Pancreas (tissue), 10 donors: ENCODE results near the gene SF3B4. TPM values are rescaled to one million over a fixed set of nuclear protein-coding genes. Genes with fewer than 3 reads are reported as not detected.
A peak's percentile ranks its signal among the peaks of the same experiment; 100 is the strongest.

Experiments used
- ATAC-seq, 4 donors: fragments of 200-7000 bp; cut with Tn5 transposase; one replicate each; pipeline versions ENCODE4 v1.8.0 to v1.9.1; 2020; ENCODE audit warnings: mild to moderate bottlenecking in 4 of 4, moderate library complexity in 4 of 4
- DNase-seq, 6 donors: peaks; one replicate each; pipeline ENCODE4 v3.0.0-alpha.2; 2020
- FAIRE-seq: peaks from 2 replicates; lab custom pipeline; 2012; peaks lifted over from hg19 to GRCh38; lab: Jason Lieb, UNC
- H3K27ac ChIP-seq, 4 donors: fragments of 200-600 bp; sonication (generic); 1 replicate in 3 of 4; 2 replicates in 1 of 4; pipeline versions ENCODE4 v1.5.0 to v1.8.0; 2020
- H3K27me3 ChIP-seq, 4 donors: fragments of 200-600 bp; one replicate each; pipeline ENCODE4 v1.8.0; 2021
- H3K36me3 ChIP-seq, 3 donors: fragments of 200-600 bp; sonication (generic) in 1 of 3; one replicate each; pipeline versions ENCODE4 v1.5.0 to v1.8.0; 2020 to 2021
- H3K4me1 ChIP-seq, 3 donors: fragments of 200-600 bp; one replicate each; pipeline ENCODE4 v1.8.0; 2021
- H3K4me3 ChIP-seq, 4 donors: fragments of 200-600 bp; sonication (generic) in 2 of 4; one replicate each; pipeline versions ENCODE4 v1.5.0 to v1.8.0; 2020 to 2021
- H3K9me3 ChIP-seq, 4 donors: fragments of 200-600 bp; one replicate each; pipeline ENCODE4 v1.8.0; 2021
- WGBS, 2 donors: extraction: QIAGEN DNeasy Blood & Tissue Kit; methylation state at CpG; one replicate each; pipeline ENCODE4 v1.1.7; 2013; 5-methylcytosine and 5-hydroxymethylcytosine counted together
- intact Hi-C, 3 donors: fragments of 100-400 bp; cut with DNase I; formaldehyde crosslinking; loops; one replicate each; pipeline versions ENCODE4 v1.11.1 to v1.14.2; 2022
- polyA plus RNA-seq, 2 donors: library from polyadenylated mRNA; stranded (reverse); fragments of 200-250 nt; gene quantifications; one replicate each; pipeline ENCODE4 v1.2.3, GENCODE V29; 2013
- total RNA-seq, 6 donors: library from RNA; stranded (reverse); fragmentation: NEBNext Ultra II Directional in 4 of 6; extraction: Animal tissue kit (Norgen Biotek cat#: 25700) in 4 of 6; gene quantifications; one replicate each; pipeline versions ENCODE4 v1.2.1 to v1.2.4, GENCODE V29; 2021 to 2023
- TF ChIP-seq, protein P1 (sequence below), 4 donors: fragments of 200-600 bp; sonication (generic) in 3 of 4; IDR thresholded peaks; one replicate each; pipeline versions ENCODE4 v1.5.0 to v1.8.0; 2021; ENCODE audit warnings: antibody characterized with exemption in 4 of 4
- donor health status: healthy with polysubstance abuse.
- donor health status: DM: no; HTN: no; CAD: no; lungs with moderate emphysema.
- donor health status: DM: no; HTN: no; CAD: no.
- donor health status: control.
- donor health status: control.
- donor health status: Bipolar disorder and iron deficiency.
- donor health status: DM: yes; HTN: yes; CAD: no.
- donor health status: DM: no; HTN: no; CAD: no.
- donor health status: DM: no; HTN: no; CAD: no.
- donor health status: DM: yes; HTN: yes; CAD: no.

SF3B4 gene
- total and polyA plus RNA-seq, 8 donors = 10.5 to 24.3 (median 19.3) TPM

DNA sequence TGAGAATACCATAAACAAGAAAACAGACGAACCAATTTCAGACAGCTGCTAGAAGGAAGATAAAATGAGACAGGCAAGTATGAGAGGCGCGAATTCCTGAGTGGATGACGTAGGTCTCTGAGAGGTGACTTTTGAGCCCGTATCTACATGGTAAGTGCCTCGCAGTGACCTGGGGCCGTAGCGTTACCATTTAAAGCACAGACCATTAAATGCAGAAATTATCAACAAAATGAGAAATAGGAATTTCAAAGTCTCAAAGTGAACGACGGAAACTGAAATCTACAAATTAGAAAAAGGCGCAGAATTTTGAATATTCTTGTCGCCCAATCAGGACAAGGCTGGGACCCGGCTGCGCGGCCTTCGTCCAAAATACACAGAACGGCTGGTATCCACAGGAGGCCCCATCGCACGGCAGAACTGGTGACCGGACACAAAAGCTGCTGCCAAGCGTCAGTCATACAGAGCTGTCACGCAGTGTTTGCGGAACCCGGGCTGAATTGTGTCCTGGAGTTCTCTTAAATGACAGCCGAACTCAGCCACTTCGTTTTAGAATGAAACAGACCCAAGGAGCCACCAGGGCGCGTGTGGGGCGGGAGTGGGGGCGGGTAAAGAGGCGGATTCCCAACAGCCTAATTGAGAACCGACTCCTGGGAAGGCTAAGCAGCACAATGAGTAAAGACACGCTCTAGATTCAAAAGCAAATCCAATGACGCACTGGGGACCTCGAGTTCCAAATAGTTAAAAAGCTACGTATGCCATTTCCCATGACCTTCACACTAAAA, 42.1 kb downstream of the SF3B4 start:
- no peaks in the 10 kb centered on the region for H3K27me3 ChIP-seq
- H3K4me3 ChIP-seq = peak overlapping the region; percentile 29 to 64 (median 46)
- FAIRE-seq (no peak), ATAC-seq (peak; percentile 60 to 72 (median 67)), DNase-seq (peak; percentile 87 to 96 (median 91))
- intact Hi-C loops = no loop called here
- H3K36me3 ChIP-seq = no peaks in the 10 kb centered on the region
- peak overlapping the region; percentile 99 to 100 (median 99) for H3K27ac ChIP-seq
- TF ChIP-seq, protein P1, sequence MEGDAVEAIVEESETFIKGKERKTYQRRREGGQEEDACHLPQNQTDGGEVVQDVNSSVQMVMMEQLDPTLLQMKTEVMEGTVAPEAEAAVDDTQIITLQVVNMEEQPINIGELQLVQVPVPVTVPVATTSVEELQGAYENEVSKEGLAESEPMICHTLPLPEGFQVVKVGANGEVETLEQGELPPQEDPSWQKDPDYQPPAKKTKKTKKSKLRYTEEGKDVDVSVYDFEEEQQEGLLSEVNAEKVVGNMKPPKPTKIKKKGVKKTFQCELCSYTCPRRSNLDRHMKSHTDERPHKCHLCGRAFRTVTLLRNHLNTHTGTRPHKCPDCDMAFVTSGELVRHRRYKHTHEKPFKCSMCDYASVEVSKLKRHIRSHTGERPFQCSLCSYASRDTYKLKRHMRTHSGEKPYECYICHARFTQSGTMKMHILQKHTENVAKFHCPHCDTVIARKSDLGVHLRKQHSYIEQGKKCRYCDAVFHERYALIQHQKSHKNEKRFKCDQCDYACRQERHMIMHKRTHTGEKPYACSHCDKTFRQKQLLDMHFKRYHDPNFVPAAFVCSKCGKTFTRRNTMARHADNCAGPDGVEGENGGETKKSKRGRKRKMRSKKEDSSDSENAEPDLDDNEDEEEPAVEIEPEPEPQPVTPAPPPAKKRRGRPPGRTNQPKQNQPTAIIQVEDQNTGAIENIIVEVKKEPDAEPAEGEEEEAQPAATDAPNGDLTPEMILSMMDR (IDR thresholded peaks at IDR 0.05) = no peak
- H3K4me1 ChIP-seq = peaks cover 0 to 12% (median 10%) of the 10 kb centered on the region in 3 donors
- H3K9me3 ChIP-seq = no peaks in the 10 kb centered on the region
- 0 to 1% methylated on average over 36 of the region's 36 CpGs for WGBS, 2 donors

- H3K27ac ChIP-seq = peak overlapping the region in 2 of 4 donors; percentile 99 to 100
- 9 to 12% methylated on average over 9 of the region's 9 CpGs for WGBS, 2 donors
- H3K36me3 ChIP-seq = no peaks in the 10 kb centered on the region
- H3K4me3 ChIP-seq = peak overlapping the region; percentile 29 to 64 (median 46)
- no peaks in the 10 kb centered on the region for H3K9me3 ChIP-seq
- intact Hi-C loops = no loop called here
- H3K27me3 ChIP-seq = no peaks in the 10 kb centered on the region
- no peak for FAIRE-seq
- TF ChIP-seq, protein P1 (IDR thresholded peaks at IDR 0.05) = no peak
- peaks cover 0 to 12% (median 10%) of the 10 kb centered on the region in 3 donors for H3K4me1 ChIP-seq
- ATAC-seq = no peak
- DNase-seq = no peak
These were observed 42.9 kb downstream of the SF3B4 start for GRCh38 chr1:149884433-149885338.

GRCh38 chr1:149883598-149884247, 43.9 kb downstream of the SF3B4 start:
- no peak for DNase-seq
- peaks cover 0 to 12% (median 10%) of the 10 kb centered on the region in 3 donors for H3K4me1 ChIP-seq
- no peaks in the 10 kb centered on the region for H3K36me3 ChIP-seq
- no peak for ATAC-seq
- intact Hi-C loops = no loop called here
- H3K27me3 ChIP-seq = no peaks in the 10 kb centered on the region
- WGBS, 2 donors = 77 to 89% methylated on average over 3 of the region's 3 CpGs
- H3K9me3 ChIP-seq = no peaks in the 10 kb centered on the region
- TF ChIP-seq, protein P1 (IDR thresholded peaks at IDR 0.05) = no peak
- no peak for FAIRE-seq
- H3K27ac ChIP-seq = no peak overlapping the region
- no peak overlapping the region for H3K4me3 ChIP-seq

- no peak for ATAC-seq
- no peak overlapping the region for H3K27ac ChIP-seq
- DNase-seq = peak in 1 of 6 donors; percentile 7
- no peaks in the 10 kb centered on the region for H3K9me3 ChIP-seq
- TF ChIP-seq, protein P1 (IDR thresholded peaks at IDR 0.05) = no peak
- H3K27me3 ChIP-seq = no peaks in the 10 kb centered on the region
- no peak overlapping the region for H3K4me3 ChIP-seq
- intact Hi-C loops = no loop called here
- 83 to 88% methylated on average over 1 of the region's 1 CpG for WGBS, 2 donors
- no peak for FAIRE-seq
- H3K4me1 ChIP-seq = peaks cover 0 to 12% (median 10%) of the 10 kb centered on the region in 3 donors
- no peaks in the 10 kb centered on the region for H3K36me3 ChIP-seq
These were observed 45.7 kb downstream of the SF3B4 start for GRCh38 chr1:149881876-149882275.
